Parietal lobe (tissue), 2 donors: ENCODE results near the gene EHMT2. TPM values are rescaled to one million over a fixed set of nuclear protein-coding genes. Genes with fewer than 3 reads are reported as not detected.
A peak's percentile ranks its signal among the peaks of the same experiment; 100 is the strongest.

Source experiments
- small RNA-seq: library from RNA; depleted of rRNA; stranded (forward); fragments of <200 nt; gene quantifications from one replicate; pipeline ENCODE3, GENCODE V24; 2014; ENCODE audit warnings: low replicate concordance
- total RNA-seq: library from RNA; depleted of rRNA; stranded (reverse); fragments of >200 nt; gene quantifications from one replicate; pipeline ENCODE4 v1.2.3, GENCODE V29; 2014

The EHMT2 gene
- 114 TPM for total RNA-seq

DNA sequence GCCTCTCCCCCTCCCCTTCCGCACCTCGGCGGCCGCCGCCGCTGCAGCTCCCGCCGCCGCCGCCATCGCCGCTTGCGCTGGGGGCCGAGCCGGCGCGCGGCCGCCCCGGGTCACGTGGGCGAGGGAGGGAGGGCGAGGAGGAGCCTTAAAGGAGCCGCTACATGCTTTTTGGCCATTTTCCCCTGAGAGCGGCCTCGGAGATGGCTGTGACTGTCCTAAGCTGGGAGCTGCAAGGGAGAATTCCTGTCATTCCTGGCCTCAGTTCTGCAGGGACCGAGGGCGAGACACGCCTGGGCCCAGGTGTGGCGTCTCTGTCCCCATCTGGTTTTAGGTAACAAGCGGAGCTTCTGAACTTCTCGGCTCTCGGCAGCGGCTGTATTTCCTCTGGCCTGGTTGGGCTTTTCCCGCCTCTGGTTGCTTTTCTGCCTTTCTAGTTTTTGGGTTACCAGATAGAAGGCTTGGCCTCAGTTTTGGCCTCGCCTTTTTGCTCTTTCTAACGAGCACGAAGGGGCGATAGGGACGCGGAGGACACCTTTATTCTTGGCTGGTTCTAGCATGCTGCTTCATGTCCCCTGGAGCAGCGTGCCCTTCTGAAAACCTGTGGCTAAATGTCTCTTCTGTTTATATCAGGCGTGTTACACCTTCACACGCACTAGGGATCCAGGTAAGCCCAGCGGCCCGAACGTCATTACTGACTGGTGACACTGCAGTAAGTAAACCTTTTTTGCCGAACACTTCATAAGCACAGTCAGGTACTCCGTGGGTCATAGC lies at the start of gene EHMT2:
TSS of gene EHMT2 (minus strand) at position 87 of the 771 bp plus-strand sequence. CDS start at position 66, 21 bp downstream.

DNA sequence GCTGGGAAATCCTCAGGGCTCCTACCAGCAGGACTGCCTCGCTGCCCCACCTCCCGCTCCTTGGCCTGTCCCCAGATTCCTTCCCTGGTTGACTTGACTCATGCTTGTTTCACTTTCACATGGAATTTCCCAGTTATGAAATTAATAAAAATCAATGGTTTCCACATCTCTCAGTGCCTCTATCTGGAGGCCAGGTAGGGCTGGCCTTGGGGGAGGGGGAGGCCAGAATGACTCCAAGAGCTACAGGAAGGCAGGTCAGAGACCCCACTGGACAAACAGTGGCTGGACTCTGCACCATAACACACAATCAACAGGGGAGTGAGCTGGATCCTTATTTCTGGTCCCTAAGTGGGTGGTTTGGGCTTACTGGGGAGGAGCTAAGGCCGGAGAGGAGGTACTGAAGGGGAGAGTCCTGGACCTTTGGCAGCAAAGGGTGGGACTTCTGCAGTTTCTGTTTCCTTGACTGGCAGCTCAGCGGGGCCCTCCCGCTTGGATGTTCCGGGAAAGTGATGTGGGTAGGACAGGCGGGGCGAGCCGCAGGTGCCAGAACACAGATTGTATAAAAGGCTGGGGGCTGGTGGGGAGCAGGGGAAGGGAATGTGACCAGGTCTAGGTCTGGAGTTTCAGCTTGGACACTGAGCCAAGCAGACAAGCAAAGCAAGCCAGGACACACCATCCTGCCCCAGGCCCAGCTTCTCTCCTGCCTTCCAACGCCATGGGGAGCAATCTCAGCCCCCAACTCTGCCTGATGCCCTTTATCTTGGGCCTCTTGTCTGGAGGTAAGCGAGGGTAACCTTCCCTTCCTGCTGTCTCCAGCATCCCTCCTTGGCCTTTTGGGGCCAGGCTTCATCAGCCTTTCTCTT lies 48.2 kb upstream of the EHMT2 start, which contains the start of gene CFB:
TSS of gene CFB (plus strand) at position 589 of the 863 bp plus-strand sequence. CDS start at position 716, 127 bp downstream.

DNA sequence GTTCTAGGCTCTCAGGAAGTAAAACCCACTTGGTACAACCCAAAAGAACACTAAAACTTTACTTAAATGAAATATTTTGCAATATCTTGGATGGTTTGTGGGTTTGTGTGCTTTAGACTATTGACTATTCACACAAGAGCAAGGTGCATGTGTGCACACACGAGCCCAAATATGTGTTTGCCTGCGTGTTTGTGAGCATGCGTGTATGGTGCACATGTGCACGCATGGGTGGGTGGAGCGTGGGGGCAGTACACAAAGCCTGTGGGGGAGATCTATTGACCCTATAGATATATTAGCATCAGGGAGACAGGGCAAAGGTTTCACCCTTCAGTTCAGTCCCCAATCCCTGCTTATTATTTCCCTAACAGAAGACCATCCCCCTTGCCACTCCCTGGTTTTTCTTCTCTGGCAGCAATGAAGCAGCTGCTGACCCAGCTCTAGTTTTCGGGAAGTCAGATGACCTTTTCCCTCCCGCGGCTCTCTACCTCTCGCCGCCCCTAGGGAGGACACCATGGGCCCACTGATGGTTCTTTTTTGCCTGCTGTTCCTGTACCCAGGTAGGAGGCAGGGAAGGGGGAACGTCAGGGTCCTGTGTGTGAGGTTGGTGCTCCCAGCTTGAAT lies 29.9 kb upstream of the EHMT2 start, which contains the start of gene C2:
TSS of gene C2 (plus strand) at position 476 of the 621 bp plus-strand sequence. CDS start at position 512, 36 bp downstream.

DNA sequence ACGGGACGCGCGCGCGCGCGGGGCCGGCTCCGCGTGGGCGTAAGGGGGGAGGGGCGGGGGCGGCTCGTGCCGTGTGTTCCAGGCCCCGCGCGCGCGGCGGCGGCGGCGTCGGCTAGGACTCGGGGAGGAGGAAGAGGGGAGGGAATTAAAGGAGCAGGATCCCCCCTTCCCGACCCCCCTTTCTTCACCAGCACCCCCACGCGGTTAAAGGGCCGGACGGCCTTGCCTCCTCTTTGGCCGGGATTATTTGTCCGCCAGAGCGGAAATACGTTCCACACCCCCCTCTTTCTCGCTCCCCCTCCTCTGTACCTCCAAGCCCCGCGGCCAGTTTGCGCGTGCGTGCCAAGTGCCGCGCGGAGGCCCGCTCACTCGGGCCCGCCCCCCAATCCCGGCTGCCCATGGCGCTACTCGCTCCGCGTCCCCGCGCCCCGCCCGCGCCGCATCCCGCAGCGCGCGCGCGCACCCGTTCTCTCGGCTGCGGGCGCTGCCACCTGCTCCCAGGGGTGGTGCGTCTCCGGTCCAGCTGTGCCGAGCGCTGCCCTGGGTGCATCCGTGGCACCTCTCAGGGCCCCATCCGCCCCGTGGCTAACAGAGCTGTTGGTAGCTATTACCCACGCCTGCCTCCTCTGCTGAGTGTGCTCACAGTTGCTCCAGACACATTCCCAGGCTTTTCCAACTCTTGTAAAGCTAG lies 4.6 kb upstream of the EHMT2 start, which contains the start of gene ZBTB12:
TSS of gene ZBTB12 (minus strand) at position 134 of the 691 bp plus-strand sequence. CDS start 781 bp downstream, outside the sequence.

DNA sequence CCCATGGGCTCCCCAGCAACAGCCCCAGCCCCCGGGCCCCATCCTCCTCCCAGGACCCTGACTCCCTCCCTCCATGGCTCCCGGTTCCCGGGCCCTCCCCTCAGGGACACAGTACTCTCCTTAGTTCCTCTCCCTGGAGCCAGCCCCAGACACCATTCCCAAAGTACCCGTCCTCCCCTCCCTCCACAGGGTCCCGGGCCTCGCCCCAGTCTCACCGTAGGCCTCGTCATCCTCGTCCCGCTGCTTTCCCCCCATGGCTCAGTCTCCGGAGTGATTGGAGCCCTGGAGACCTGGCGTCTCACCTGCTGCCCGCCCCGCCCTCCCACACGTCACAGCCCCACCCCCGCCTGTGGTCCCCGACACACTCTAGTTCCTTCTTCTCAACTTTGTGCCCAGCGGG lies 18.8 kb downstream of the EHMT2 start, which contains the start of gene SLC44A4:
TSS of gene SLC44A4 (minus strand) at position 272 of the 400 bp plus-strand sequence. CDS start at position 255, 17 bp downstream.

DNA sequence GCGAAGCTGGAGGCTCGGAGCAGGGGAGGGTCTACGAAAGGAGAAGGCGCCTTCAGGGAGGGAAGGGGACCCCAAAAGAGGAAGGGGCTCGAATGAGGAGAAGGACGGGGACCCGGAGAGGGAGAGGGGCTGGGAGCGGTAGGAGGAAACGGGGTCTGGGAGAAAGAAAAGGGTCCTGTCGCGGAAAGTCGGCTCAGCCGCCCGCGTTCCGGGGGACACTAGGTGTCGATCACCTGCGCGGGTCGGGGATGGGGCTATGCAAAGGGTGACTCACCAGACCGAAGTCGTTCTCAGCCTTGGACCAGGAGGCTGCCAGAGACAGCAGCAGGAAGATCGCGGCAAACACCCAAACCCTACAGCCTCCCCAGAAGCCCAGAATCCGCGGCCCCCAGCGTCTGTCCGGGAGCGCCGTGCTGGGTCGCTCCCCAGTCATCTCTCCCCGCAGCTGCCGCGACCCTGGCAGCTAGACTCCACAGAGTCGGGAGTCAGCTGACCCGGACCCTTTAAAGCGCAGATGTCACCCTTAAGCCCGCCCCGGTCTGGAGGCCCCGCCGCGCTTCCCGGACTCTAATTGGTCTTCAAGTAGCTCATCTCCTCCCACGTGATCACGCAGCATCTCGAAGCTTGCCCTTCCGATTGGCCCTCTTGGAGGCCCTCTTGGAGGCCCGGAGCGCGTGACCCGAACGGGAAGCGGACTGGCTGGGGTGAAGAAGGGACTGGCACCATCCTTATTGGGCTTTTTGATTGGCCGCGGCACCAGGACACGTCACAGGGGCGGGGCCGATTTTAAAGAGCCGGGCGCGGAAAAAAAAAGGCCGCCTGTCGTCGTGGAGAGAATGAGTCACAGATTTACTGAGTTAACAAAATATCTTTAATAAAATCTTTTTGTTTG lies 34.9 kb downstream of the EHMT2 start, which contains the start of gene NEU1:
TSS of gene NEU1 (minus strand) at position 478 of the 892 bp plus-strand sequence. CDS start at position 433, 45 bp downstream.

Small RNA genes within 50 kb of the gene (small RNA-seq; reads per million reads assigned to genes)
- gene AL645922.1 (not detected), gene SNORD48 (74.9 reads per million, percentile 95 among the genes with 10 or more reads in this experiment), gene SNORD52 (not detected)

Other genes with a start within 250 kb of the EHMT2 start
- 177 TPM for gene BAG6, start 245.0 kb downstream of the EHMT2 start, total RNA-seq
- gene APOM, start 241.8 kb downstream of the EHMT2 start, total RNA-seq, result 2.2 TPM
- gene C6orf47, start 236.9 kb downstream of the EHMT2 start, total RNA-seq, result 17.2 TPM
- 11.3 TPM for gene GPANK1, start 232.7 kb downstream of the EHMT2 start, total RNA-seq
- gene CSNK2B, start 231.6 kb downstream of the EHMT2 start, total RNA-seq, result 83.6 TPM
- 13.5 TPM for gene LY6G5B, start 227.7 kb downstream of the EHMT2 start, total RNA-seq
- 5.6 TPM for gene LY6G5C, start 216.6 kb downstream of the EHMT2 start, total RNA-seq
- gene ABHD16A, start 194.4 kb downstream of the EHMT2 start, total RNA-seq, result 67.9 TPM
- not detected for gene LY6G6F, start 190.8 kb downstream of the EHMT2 start, total RNA-seq
- not detected for gene LY6G6D, start 182.3 kb downstream of the EHMT2 start, total RNA-seq
- not detected for gene LY6G6C, start 176.0 kb downstream of the EHMT2 start, total RNA-seq
- not detected for gene MPIG6B, start 174.3 kb downstream of the EHMT2 start, total RNA-seq
- gene DDAH2, start 168.4 kb downstream of the EHMT2 start, total RNA-seq, result 126 TPM
- 20.0 TPM for gene CLIC1, start 161.2 kb downstream of the EHMT2 start, total RNA-seq
- 14.1 TPM for gene MSH5, start 157.7 kb downstream of the EHMT2 start, total RNA-seq
- gene SAPCD1, start 135.0 kb downstream of the EHMT2 start, total RNA-seq, result 1.3 TPM
- gene VWA7, start 120.4 kb downstream of the EHMT2 start, total RNA-seq, result 0.31 TPM
- 57.9 TPM for gene VARS1, start 101.9 kb downstream of the EHMT2 start, total RNA-seq
- 15.3 TPM for gene LSM2, start 90.7 kb downstream of the EHMT2 start, total RNA-seq
- gene HSPA1L, start 82.4 kb downstream of the EHMT2 start, total RNA-seq, result 3.1 TPM
- gene HSPA1A, start 82.2 kb downstream of the EHMT2 start, total RNA-seq, result 170 TPM
- 217 TPM for gene HSPA1B, start 70.0 kb downstream of the EHMT2 start, total RNA-seq
- gene NEU1, start 34.9 kb downstream of the EHMT2 start, total RNA-seq, result 17.5 TPM
- gene SLC44A4, start 18.7 kb downstream of the EHMT2 start, total RNA-seq, result not detected
- 31.0 TPM for gene ZBTB12, start 4.4 kb upstream of the EHMT2 start, total RNA-seq
- gene C2, start 30.0 kb upstream of the EHMT2 start, total RNA-seq, result 3.1 TPM
- gene CFB, start 48.4 kb upstream of the EHMT2 start, total RNA-seq, result 1.9 TPM
- gene NELFE, start 61.3 kb upstream of the EHMT2 start, total RNA-seq, result 46.6 TPM
- 66.7 TPM for gene SKIC2, start 61.5 kb upstream of the EHMT2 start, total RNA-seq
- gene DXO, start 74.4 kb upstream of the EHMT2 start, total RNA-seq, result 10.0 TPM
- 20.7 TPM for gene C4A, start 84.4 kb upstream of the EHMT2 start, total RNA-seq
- gene C4B, start 117.1 kb upstream of the EHMT2 start, total RNA-seq, result 8.8 TPM
- gene CYP21A2, start 140.7 kb upstream of the EHMT2 start, total RNA-seq, result not detected
- 8.1 TPM for gene TNXB, start 211.6 kb upstream of the EHMT2 start, total RNA-seq
- 31.6 TPM for gene ATF6B, start 230.5 kb upstream of the EHMT2 start, total RNA-seq
- gene FKBPL, start 232.6 kb upstream of the EHMT2 start, total RNA-seq, result 3.1 TPM